Activated naive CD8-positive, alpha-beta T cell treated with anti-CD3 and anti-CD28 coated beads, Interleukin-2, amount 50 U/mL, for 16 hours (primary cell): ENCODE measurements around the gene AHCYL2.

Experiments
- DNase-seq: peaks from one replicate; pipeline ENCODE4 v3.0.0-alpha.2; 2020; ENCODE audit warnings: low read depth, low spot score

Gene AHCYL2

GRCh38 chr7:129224251-129225205 is at the start of gene AHCYL2:
Gene AHCYL2 (plus strand): TSS chr7:129225030.
- DNase-seq = peak; percentile 96

DNA sequence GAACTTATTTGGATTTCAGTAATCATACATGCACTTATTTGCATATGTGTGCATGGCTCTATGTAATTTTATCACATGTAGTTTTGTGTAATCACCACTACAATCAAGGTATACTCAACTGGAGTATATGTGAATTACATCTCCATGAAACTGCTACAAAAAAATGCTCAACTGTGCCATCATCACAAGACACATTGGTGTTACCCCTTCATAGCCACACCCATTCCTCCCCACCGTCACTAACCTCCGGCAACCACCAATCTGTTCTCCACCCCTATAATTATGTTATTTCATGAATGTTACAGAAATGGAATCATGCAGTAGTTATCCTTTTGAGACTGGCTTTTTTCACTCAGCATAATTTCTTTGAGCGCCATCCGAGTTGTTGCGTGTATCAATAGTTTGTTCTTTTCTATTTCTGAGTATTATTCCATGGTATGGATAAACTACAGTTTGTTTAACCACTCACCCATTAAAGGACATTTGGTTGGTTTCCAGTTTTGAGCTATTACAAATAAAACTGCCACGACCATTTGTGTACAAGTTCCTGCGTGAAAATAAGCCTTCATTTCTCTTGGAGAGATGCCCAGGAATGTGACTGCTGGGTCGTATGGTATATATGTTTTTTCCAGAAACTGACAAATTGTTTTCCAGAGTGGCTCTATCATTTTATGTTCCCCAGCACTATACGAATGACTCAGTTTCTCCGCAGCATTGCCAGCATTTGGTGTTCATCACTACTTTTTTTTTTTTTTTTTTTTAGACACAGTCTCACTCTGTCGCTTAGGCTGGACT is 47.7 kb upstream of the AHCYL2 start:
- DNase-seq = no peak

DNA sequence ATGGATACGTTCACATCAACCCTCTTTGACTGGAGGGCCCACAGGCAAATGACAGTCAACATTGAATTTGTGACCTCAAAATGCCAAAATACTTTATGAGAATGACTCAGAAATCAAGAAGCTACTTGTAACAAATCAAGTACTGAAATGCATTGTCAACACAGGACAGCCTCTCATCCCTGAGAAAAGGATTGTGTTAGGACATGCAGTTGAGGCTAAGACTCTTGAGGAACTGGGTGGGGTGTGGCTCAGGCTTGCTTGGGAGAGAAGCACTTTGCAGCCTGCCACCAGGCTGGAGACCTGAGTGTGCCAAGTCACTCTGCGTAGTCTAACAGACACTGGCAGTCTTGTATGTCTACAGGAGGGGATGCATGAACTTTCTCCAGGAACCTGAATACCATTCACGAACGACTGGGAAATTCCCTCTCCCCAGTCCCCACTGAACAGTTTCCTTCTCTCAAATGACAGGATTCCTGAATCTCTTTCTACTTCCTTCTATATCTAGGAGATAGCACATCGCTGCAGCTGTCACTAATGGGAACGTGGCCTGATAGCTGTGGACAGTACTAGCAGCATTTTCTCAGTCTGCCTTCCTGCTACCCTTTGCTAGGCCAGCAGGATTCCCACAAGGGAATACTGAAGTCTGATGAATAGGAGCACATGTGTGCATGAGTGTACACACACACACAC is 39.7 kb upstream of the AHCYL2 start:
- no peak for DNase-seq

DNA sequence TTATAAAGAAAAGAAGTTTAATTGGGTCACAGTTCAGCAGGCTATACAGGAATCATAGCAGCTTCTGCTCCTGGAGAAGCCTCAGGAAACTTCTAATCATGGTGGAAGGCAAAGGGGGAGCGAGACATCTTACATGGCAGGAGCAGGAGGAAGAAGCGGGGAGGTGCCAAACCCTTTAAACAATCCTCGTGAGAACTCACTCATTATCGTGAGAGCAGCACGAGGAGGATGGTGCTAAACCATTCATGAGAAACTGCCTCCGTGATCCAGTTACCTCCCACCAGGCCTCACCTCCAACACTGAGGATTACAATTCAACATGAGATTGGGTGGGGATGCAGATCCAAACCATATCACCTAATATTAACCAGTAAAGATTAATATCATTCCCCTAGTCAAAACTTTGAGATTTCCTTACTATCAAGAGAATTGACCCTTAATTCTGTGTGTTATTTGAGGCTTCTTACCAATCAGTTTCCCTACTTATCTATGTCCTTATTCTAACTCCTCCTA is 38.0 kb upstream of the AHCYL2 start:
- no peak for DNase-seq

DNA sequence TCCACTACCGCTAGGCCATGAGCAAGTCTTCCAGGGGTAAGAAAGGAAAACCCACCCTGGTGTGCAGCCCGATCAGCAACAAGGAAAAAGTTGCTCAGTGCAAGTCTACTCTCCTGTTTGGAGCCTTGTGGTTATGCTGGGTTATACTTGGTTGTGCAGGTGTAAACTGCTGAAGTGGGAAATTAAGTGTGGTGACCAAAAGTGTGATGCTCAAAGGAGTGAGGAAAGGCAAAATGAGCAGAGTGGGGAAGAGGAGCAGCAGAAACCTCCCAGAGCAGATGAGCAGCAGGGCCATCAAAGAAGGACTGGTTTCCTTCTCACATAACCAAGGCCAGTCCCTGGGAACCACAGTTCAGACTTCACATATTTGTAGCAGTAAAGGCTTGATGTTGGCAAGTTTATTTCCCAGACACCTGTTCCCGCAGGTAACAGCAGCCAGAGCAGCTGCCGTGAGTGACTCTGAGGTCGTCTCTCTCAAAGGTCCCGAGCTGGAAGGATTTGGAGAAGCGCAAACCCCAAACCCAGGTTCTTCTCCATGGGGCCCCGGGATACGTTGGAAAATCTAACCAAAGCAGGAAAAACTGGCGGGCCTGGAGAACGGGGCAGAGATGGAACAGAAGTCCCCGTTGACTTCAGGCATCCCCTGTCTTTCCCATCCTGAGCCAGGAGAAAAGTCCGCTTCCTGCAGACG is 37.0 kb upstream of the AHCYL2 start:
- no peak for DNase-seq

GRCh38 chr7:129188372-129188891 is 36.4 kb upstream of the AHCYL2 start, which contains the start of gene SMO:
Gene SMO (plus strand): TSS chr7:129188633. CDS start chr7:129189152, 519 bp downstream.
- DNase-seq = no peak

GRCh38 chr7:129188892-129189660 is 35.8 kb upstream of the AHCYL2 start:
- no peak for DNase-seq

DNA sequence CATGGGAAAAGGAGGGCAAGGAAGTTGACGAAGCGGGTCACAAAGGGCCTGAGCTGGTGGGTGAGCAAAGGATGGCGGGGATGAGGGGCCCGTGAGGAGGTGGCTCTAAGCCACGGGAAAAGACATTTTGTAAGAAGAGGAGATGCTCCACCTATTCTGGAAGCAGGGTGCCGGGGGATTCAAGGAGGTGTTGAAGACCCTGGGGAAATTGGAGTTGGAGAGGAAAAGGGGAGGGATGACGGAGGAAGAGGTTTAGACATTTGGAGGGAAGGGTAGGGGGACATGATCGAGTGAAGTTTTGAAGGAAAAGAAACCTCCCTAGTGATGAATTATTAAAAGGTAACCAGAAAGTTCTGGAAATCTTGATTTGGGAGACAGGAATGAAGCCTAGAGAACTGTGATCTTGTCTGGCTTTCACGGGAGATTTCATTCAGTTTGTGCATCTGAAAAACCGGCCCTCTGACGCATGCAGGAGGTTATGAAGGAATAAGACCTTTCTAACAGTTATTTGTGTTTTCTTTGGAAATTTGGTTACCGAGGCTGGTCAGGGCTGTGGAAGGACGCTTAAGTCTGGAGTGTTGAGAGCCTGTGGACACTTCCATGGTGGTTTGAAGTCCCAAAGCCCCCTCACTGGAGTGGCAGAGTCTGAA is 35.0 kb upstream of the AHCYL2 start:
- no peak for DNase-seq

DNA sequence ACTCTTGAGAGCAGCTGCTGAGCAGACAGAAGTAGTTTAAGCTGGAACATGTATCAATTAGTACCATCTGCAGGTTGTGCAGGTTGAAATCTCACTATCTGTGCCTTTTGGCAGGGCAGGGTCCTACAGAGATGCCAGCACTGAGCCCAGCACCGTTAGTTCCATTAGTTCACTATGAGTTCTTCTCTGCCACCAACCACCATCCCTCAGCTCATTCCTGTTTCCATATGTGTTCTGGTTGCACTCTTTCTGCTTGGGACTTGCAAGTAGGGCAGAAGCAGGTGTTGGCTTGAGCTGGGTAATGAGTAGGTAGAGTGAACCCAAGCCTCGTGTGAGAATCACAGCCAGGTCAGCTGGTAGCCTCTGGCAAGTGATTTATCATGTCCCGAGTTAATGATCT is 33.6 kb upstream of the AHCYL2 start:
- no peak for DNase-seq

GRCh38 chr7:129193892-129194291 is 30.9 kb upstream of the AHCYL2 start:
- DNase-seq = no peak

GRCh38 chr7:129197771-129198170 is 27.1 kb upstream of the AHCYL2 start:
- DNase-seq = no peak

DNA sequence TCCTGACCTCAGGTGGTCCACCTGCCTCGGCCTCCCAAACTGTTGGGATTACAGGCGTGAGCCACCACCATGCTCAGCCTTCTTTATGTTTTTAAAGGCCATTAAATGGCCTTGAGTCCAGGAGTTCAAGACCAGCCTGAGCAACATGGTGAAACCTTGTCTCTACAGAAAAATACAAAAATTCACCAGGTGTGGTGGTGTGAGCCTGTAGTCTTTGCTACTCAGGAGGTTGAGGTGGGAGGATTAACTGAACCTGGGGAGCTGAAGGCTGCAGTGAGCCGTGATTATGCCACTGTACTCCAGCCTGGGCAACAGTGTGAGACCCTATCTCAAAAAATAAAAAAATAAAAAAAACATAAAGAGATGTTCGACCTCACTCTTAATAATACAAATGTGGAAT is 25.4 kb upstream of the AHCYL2 start:
- DNase-seq = no peak

- DNase-seq = no peak
Observed at GRCh38 chr7:129202058-129202777, 22.6 kb upstream of the AHCYL2 start.

GRCh38 chr7:129203050-129203741 is 21.6 kb upstream of the AHCYL2 start:
- DNase-seq = no peak

DNA sequence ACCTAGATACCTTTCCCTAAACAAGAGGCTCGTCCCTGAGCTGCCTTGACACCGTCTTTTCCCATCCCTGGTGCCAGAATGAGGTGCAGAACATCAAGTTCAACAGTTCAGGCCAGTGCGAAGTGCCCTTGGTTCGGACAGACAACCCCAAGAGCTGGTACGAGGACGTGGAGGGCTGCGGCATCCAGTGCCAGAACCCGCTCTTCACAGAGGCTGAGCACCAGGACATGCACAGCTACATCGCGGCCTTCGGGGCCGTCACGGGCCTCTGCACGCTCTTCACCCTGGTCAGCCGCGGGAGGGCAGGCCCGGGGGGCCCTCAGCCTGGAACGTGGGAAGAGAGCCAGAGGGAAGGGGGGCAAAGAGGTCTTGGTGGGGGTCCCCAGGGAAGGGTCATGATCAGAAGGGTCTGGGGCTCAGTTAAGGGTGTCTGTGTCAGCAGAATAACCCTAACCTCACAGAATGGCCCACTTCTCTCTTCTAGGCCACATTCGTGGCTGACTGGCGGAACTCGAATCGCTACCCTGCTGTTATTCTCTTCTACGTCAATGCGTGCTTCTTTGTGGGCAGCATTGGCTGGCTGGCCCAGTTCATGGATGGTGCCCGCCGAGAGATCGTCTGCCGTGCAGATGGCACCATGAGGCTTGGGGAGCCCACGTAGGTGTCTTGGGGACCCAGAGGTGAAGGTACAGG is 19.6 kb upstream of the AHCYL2 start:
- DNase-seq = no peak

DNA sequence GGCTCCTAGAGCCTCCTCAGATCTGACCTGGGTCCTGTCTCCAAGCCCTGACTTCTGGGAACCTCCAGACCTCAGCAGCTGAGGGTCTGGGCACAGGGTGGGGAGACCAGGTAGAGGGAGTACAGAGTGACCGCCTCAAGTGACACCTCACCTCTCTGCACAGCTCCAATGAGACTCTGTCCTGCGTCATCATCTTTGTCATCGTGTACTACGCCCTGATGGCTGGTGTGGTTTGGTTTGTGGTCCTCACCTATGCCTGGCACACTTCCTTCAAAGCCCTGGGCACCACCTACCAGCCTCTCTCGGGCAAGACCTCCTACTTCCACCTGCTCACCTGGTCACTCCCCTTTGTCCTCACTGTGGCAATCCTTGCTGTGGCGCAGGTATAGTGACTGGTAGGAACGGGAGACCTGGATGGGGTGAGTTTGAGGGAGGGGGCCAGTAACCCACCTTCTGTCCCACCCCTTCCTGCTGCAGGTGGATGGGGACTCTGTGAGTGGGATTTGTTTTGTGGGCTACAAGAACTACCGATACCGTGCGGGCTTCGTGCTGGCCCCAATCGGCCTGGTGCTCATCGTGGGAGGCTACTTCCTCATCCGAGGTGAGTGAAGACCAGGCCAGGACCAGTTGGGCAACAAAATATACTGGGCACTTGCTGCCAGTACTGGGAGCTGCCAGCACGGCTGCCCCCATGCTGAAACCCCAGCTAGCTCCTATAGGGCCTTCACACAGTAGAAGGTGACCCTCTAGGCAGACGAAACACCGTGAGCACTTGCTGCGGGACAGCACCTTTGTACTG is 18.6 kb upstream of the AHCYL2 start:
- DNase-seq = no peak

GRCh38 chr7:129208667-129209066 is 16.2 kb upstream of the AHCYL2 start:
- no peak for DNase-seq
